GM06990 (cell line): ENCODE measurements around the gene RTF2.

Source experiments
- DNase-seq: peaks from one replicate; pipeline ENCODE4 v3.0.0-alpha.2; 2011; ENCODE audit not compliant: insufficient read length; ENCODE audit errors: extremely low read depth
- H3K27me3 ChIP-seq: replicated peaks from 2 replicates; pipeline ENCODE4 v1.6.0; 2011; ENCODE audit warnings: low read length; ENCODE audit not compliant: control insufficient read depth, insufficient read depth
- H3K36me3 ChIP-seq: 2 replicates; pipeline ENCODE4 v1.5.1; 2011; ENCODE audit warnings: low read length; ENCODE audit not compliant: control insufficient read depth, insufficient read depth
- H3K4me3 ChIP-seq: replicated peaks from 2 replicates; pipeline ENCODE4 v1.5.1; 2011; ENCODE audit warnings: low read depth, mild to moderate bottlenecking, control low read depth, low read length
- TF ChIP-seq, protein P1 (sequence below): IDR thresholded peaks from 2 replicates; pipeline ENCODE4 v1.5.1; 2011; ENCODE audit warnings: low read length, control low read depth, mild to moderate bottlenecking, inconsistent platforms; ENCODE audit not compliant: insufficient read depth, poor library complexity, severe bottlenecking

The RTF2 gene

DNA sequence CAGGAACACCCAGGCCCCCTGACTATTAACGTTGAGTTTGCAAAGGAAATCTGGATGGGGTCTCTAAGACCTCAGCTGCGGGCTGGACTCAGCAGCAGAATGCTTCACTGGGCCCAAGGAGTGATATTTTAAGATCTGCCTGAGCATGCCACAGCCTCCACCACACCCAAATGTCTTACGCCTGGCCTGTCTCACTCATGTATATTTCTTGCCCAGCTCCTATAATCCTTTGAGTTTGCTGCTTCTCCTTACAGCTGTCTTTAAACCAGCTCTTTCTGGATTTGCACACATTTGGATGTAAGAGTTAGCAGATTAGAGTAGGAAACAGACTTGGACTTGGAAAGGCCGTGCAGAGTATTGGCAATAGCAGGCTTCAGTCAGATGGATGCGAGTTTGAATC, 40.0 kb upstream of the RTF2 start:
- TF ChIP-seq, protein P1, sequence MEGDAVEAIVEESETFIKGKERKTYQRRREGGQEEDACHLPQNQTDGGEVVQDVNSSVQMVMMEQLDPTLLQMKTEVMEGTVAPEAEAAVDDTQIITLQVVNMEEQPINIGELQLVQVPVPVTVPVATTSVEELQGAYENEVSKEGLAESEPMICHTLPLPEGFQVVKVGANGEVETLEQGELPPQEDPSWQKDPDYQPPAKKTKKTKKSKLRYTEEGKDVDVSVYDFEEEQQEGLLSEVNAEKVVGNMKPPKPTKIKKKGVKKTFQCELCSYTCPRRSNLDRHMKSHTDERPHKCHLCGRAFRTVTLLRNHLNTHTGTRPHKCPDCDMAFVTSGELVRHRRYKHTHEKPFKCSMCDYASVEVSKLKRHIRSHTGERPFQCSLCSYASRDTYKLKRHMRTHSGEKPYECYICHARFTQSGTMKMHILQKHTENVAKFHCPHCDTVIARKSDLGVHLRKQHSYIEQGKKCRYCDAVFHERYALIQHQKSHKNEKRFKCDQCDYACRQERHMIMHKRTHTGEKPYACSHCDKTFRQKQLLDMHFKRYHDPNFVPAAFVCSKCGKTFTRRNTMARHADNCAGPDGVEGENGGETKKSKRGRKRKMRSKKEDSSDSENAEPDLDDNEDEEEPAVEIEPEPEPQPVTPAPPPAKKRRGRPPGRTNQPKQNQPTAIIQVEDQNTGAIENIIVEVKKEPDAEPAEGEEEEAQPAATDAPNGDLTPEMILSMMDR: no peak
- no peak for DNase-seq
- no peaks in the 10 kb centered on the region for H3K27me3 ChIP-seq
- H3K4me3 ChIP-seq: no peak overlapping the region
- H3K36me3 ChIP-seq: no peaks in the 10 kb centered on the region

DNA sequence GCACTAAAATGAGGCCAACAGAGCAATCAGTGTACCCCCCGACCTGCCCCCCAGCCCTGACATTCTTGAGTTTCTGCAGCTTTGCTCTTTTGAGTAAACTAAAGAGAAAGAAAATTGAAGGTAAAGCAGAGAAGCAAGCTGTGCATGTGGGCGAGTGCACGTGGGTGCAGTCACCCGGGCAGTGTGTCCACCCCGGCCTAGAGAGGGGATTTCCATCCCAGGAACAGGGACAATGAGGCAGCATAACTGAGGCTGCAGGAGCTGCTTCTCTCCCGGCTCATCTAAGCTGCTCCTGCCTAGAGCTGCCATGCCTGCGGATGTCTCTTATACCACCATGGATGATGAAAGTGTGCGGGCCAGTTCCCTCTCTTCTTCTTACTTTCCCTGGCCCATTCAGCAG, 39.5 kb upstream of the RTF2 start:
- no peaks in the 10 kb centered on the region for H3K36me3 ChIP-seq
- DNase-seq: no peak
- H3K4me3 ChIP-seq: no peak overlapping the region
- TF ChIP-seq, protein P1: no peak
- H3K27me3 ChIP-seq: no peaks in the 10 kb centered on the region

DNA sequence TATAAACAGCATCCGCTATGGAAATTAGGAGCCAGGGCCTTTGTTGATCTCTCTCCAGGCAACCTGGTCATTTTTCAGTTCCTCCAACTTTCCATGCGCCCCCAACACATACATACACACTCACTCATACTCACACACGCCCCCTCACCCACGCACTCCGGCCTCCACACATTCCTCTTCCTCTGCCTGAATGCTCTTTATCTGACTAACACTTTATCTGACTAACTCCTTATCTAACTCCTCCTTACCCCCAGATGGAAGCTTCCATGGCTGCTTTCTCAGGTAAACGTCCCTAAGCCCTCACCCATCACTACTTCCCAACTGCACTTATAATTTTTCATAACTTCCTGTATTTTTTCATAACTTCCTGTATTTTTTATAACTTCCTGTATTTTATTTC, 38.9 kb upstream of the RTF2 start:
- no peaks in the 10 kb centered on the region for H3K36me3 ChIP-seq
- TF ChIP-seq, protein P1: no peak
- H3K27me3 ChIP-seq: no peaks in the 10 kb centered on the region
- DNase-seq: no peak
- H3K4me3 ChIP-seq: no peak overlapping the region

DNA sequence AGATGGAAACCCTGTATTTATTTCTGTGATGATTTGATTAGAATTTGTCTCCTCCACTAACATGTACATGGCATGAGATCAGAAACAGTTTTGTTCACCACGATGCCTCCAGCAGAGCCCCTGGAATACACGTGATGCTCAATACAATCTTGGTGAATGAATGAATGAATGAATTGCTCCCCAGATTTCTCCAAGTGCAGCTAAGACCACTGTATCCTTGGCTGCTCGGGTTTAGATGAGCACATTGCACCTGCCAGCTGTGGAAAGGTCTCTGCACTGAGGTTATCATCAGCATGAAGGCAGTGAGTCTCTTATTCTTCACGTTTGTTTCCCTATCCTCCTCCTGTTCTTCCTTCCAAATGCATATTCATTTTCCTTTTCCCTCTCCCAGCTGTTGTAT, 38.5 kb upstream of the RTF2 start:
- Histone ChIP-seq H3K4me3 (no peak overlapping the region), H3K36me3 (no peaks in the 10 kb centered on the region), H3K27me3 (no peaks in the 10 kb centered on the region)
- DNase-seq: no peak
- TF ChIP-seq, protein P1: no peak

DNA sequence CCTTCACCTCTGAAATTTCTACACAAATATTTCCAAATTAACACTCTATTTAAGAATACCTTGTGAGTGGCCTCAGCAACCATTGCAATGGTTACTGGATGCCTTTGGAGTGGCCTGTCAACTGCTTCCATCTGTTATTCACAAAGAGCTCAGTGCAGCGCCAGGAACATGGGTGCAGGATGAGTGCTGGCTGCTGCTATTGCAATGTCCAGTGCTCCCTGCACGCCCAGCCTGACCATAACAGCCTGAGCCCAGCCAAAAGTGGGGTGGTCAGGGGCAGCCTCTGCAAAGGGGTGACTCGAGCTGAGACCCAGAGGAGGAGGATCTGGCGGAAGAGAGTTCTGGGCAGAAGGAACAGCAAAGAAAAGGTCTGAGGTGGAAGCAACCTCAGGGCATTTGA, 38.0 kb upstream of the RTF2 start:
- Histone ChIP-seq H3K27me3 (no peaks in the 10 kb centered on the region), H3K36me3 (no peaks in the 10 kb centered on the region), H3K4me3 (no peak overlapping the region)
- no peak for DNase-seq
- TF ChIP-seq, protein P1: no peak

DNA sequence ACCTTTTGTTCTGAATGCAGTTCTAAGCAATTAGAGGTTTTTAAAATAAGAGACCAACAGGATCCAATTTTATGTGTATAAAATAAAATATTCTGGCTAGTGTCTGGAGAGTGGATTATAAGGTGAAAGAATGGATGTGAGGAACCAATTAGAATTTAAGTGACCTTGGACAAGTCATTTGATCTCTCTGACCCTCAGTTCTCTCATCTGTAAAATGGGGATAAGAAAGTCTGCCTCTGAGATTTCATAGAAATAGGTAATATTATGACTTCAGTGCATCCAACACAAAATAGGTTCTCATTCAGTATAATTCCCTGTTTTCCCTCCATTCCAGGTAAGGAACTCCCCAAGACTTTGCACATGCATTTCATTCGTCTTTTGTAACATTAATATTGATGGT, 37.5 kb upstream of the RTF2 start:
- TF ChIP-seq, protein P1: no peak
- no peaks in the 10 kb centered on the region for H3K36me3 ChIP-seq
- no peaks in the 10 kb centered on the region for H3K27me3 ChIP-seq
- H3K4me3 ChIP-seq: no peak overlapping the region
- DNase-seq: no peak
